K562 (cell line): ENCODE measurements around the gene DLX3. TPM values are rescaled to one million over a fixed set of nuclear protein-coding genes. Genes with fewer than 3 reads are reported as not detected.

Experiments used
- ATAC-seq: fragments of 200-7000 bp; cut with Tn5 transposase; 3 replicates; pipeline ENCODE4 v1.9.1; 2020; ENCODE audit warnings: moderate library complexity
- BruUV-seq: library from RNA; stranded (reverse); fragments of 400-500 nt; replicated peaks from 2 replicates; lab custom pipeline; 2021; lab: Mats Ljungman, UMichigan
- CTCF ChIA-PET: fragments of 300-600 bp; formaldehyde crosslinking; extraction: SDS; loops from one replicate; lab custom pipeline; 2021; ENCODE audit warnings: low intra/inter-chr PET ratio; lab: Yijun Ruan, JAX
- POLR2A ChIA-PET: fragments of 300-600, 350-650 bp; sonication (Branson Sonifier 250); formaldehyde crosslinking; extraction: SDS; loops from one replicate; lab custom pipeline; 2021; ENCODE audit warnings: antibody characterized with exemption, inconsistent platforms; lab: Yijun Ruan, JAX
- DNase-seq, 4 experiments: peaks; one replicate each; pipeline versions ENCODE4 v3.0.0 to v3.0.0-alpha.2; 2011 to 2018; ENCODE audit warnings: low spot score in 3 of 4, mixed read lengths in 3 of 4; ENCODE audit errors: extremely low read depth in 1 of 4
- FAIRE-seq: peaks from 2 replicates; lab custom pipeline; 2011; peaks lifted over from hg19 to GRCh38; lab: Jason Lieb, UNC
- H2AFZ ChIP-seq: 2 replicates; pipeline ENCODE4 v1.6.0; 2011; ENCODE audit warnings: low read depth, low read length, control low read depth, inconsistent platforms
- H3K27ac ChIP-seq: fragments of 200-600 bp; 3 replicates; pipeline ENCODE4 v1.8.0; 2011; ENCODE audit warnings: low read depth, mild to moderate bottlenecking, control low read depth, inconsistent platforms, low read length, moderate library complexity, mixed read lengths; ENCODE audit errors: extremely low read depth
- H3K27me3 ChIP-seq, 2 experiments: fragments of 300-600 bp in 1 of 2; 2 replicates in 1 of 2; 3 replicates in 1 of 2; pipeline versions ENCODE4 v1.6.0 to v1.8.0; 2011; ENCODE audit warnings: inconsistent platforms in 2 of 2, low read length in 2 of 2, mild to moderate bottlenecking in 1 of 2, mixed read lengths in 1 of 2, moderate library complexity in 1 of 2; ENCODE audit not compliant: control insufficient read depth in 2 of 2, insufficient read depth in 2 of 2
- H3K36me3 ChIP-seq: fragments of 300-600 bp; 3 replicates; pipeline ENCODE4 v1.8.0; 2011; ENCODE audit warnings: mild to moderate bottlenecking, low read length, inconsistent platforms; ENCODE audit not compliant: control insufficient read depth, insufficient read depth
- H3K4me1 ChIP-seq, 2 experiments: fragments of 200-600 bp in 1 of 2; replicated peaks in 1 of 2; 2 replicates in 1 of 2; 3 replicates in 1 of 2; pipeline versions ENCODE4 v1.5.1 to v1.8.0; 2011; ENCODE audit warnings: inconsistent platforms in 2 of 2, low read length in 2 of 2, mild to moderate bottlenecking in 1 of 2, mixed read lengths in 1 of 2, moderate library complexity in 1 of 2; ENCODE audit not compliant: control insufficient read depth in 2 of 2, insufficient read depth in 2 of 2
- H3K4me2 ChIP-seq: 2 replicates; pipeline ENCODE4 v1.6.1; 2011; ENCODE audit warnings: low read length, control low read depth, inconsistent platforms, mixed read lengths; ENCODE audit not compliant: insufficient read depth
- H3K4me3 ChIP-seq: fragments of 200-600 bp; sonication (generic), shearing (Covaris generic); 2 replicates; pipeline ENCODE4 v1.5.1; 2016; ENCODE audit warnings: control low read depth, inconsistent platforms
- H3K79me2 ChIP-seq: fragments of 200-600 bp; 3 replicates; pipeline ENCODE4 v1.8.0; 2011; ENCODE audit warnings: low read length, inconsistent platforms; ENCODE audit not compliant: control insufficient read depth, insufficient read depth
- H3K9ac ChIP-seq, 2 experiments: 2 replicates each; pipeline versions ENCODE4 v1.6.0 to v1.6.1; 2011; ENCODE audit warnings: low read depth in 2 of 2, low read length in 2 of 2, control low read depth in 1 of 2, inconsistent platforms in 1 of 2, mild to moderate bottlenecking in 1 of 2, mixed read lengths in 1 of 2; ENCODE audit not compliant: insufficient read depth in 1 of 2
- H3K9me1 ChIP-seq: one replicate; pipeline ENCODE4 v1.6.0; 2011; ENCODE audit warnings: inconsistent platforms, mild to moderate bottlenecking, low read length, moderate library complexity; ENCODE audit not compliant: control insufficient read depth, insufficient read depth
- H3K9me3 ChIP-seq: replicated peaks from 2 replicates; pipeline ENCODE4 v1.5.1; 2011; ENCODE audit warnings: low read depth, low read length, inconsistent platforms; ENCODE audit not compliant: control insufficient read depth, insufficient read depth
- H4K20me1 ChIP-seq: replicated peaks from 2 replicates; pipeline ENCODE4 v1.6.1; 2011; ENCODE audit warnings: low read length, inconsistent platforms, mixed read lengths; ENCODE audit not compliant: control insufficient read depth, insufficient read depth
- GATA2 ChIP-seq: sonication (generic); formaldehyde crosslinking; IDR thresholded peaks from 2 replicates; pipeline ENCODE4 v1.4.0; 2020; ENCODE audit warnings: mild to moderate bottlenecking, missing genetic modification reagents
- HOXB6 ChIP-seq: fragments of 250-450 bp; sonication (Bioruptor Pico); IDR thresholded peaks from 2 replicates; pipeline ENCODE4 v1.5.1; 2022; ENCODE audit warnings: mild to moderate bottlenecking, borderline replicate concordance
- KDM4B ChIP-seq, 2 experiments: fragments of 450-650 bp in 1 of 2; sonication (generic) in 1 of 2; IDR thresholded peaks; 2 replicates each; pipeline ENCODE4 v1.6.1; 2016 to 2017; ENCODE audit warnings: borderline replicate concordance in 2 of 2, antibody characterized with exemption in 1 of 2, low read depth in 1 of 2, mild to moderate bottlenecking in 1 of 2
- NCOA4 ChIP-seq: fragments of 450-650 bp; IDR thresholded peaks from 2 replicates; pipeline ENCODE4 v1.6.1; 2018; ENCODE audit warnings: mild to moderate bottlenecking; ENCODE audit not compliant: partially characterized antibody
- SMARCE1 ChIP-seq: fragments of 450-650 bp; IDR thresholded peaks from 2 replicates; pipeline ENCODE4 v1.7.1; 2016; ENCODE audit warnings: mild to moderate bottlenecking
- TRIM28 ChIP-seq: fragments of 450-650 bp; IDR thresholded peaks from 2 replicates; pipeline ENCODE4 v1.6.1; 2017
- TSHZ1 ChIP-seq: fragments of 250-450 bp; sonication (Bioruptor Pico); IDR thresholded peaks from 2 replicates; pipeline ENCODE4 v1.4.0; 2020; ENCODE audit warnings: mild to moderate bottlenecking, moderate library complexity
- WGBS: fragments of 100-300 bp; shearing (Covaris generic); methylation state at CpG from one replicate; pipeline ENCODE4 v1.1.6; 2016; ENCODE audit warnings: low coverage, mixed read lengths; ENCODE audit not compliant: insufficient coverage; ENCODE audit errors: missing lambda C conversion rate; 5-methylcytosine and 5-hydroxymethylcytosine counted together
- in situ Hi-C: fragments of 300-500 bp; cut with MboI; formaldehyde crosslinking; loops from 4 replicates; pipeline ENCODE4 v1.15.0; 2018; ENCODE audit warnings: inconsistent platforms, mixed read lengths
- intact Hi-C: fragments of 100-400 bp; cut with micrococcal nuclease; formaldehyde crosslinking; loops from 2 replicates; pipeline ENCODE4 v1.14.2; 2022
- polyA plus RNA-seq, 8 experiments: library from polyadenylated mRNA; depleted of rRNA in 4 of 8; stranded (reverse) in 5 of 8; unstranded in 3 of 8; fragments of >200 nt; fragmentation: Nextera tagmentation in 2 of 8; fragmentation: Illumina TruSeq in 1 of 8; extraction: Ambion mirVana in 2 of 8; extraction: Trizol in 1 of 8; gene quantifications; 2 replicates each; pipeline versions ENCODE4 v1.2.1 to v1.2.3, GENCODE V29; 2011 to 2014; ENCODE audit warnings: inconsistent platforms in 1 of 8, missing spikeins in 1 of 8
- total RNA-seq, 7 experiments: library from RNA; depleted of rRNA in 6 of 7; stranded (reverse); fragments of >200 nt in 6 of 7; fragmentation: Illumina TruSeq in 2 of 7; extraction: Trizol in 2 of 7; gene quantifications; 2 replicates each; pipeline versions ENCODE4 v1.2.1 to v1.2.3, GENCODE V29; 2011 to 2021; ENCODE audit warnings: low replicate concordance in 1 of 7

DLX3 gene
- total and polyA plus RNA-seq, 9 of the 15 experiments (the other 6 are each of a cell fraction or from before 2014, with no cell fraction given) = not detected

- 0% methylated on average over 4 of the region's 4 CpGs for WGBS
Measured at GRCh38 chr17:49976828-49977202, 18.2 kb downstream of the DLX3 start.

More at GRCh38 chr17:49976828-49977202, 18.2 kb downstream of the DLX3 start:
- Histone ChIP-seq H3K9me1 (peaks cover 2% of the 10 kb centered on the region), H3K36me3 (no peaks in the 10 kb centered on the region), H3K9ac (no peak overlapping the region), H3K4me2 (no peak overlapping the region), H3K9me3 (no peaks in the 10 kb centered on the region), H3K4me3 (no peak overlapping the region), H3K27ac (no peak overlapping the region), H3K4me1 (peaks cover 0 to 14% of the 10 kb centered on the region in 2 experiments; a peak in 3 of 5 replicates), H4K20me1 (no peaks in the 10 kb centered on the region; the same call in none of the 2 replicates), H3K79me2 (no peaks in the 10 kb centered on the region), H3K27me3 (peaks cover 17 to 41% of the 10 kb centered on the region in 2 experiments), H2AFZ (no peak overlapping the region)
- no TSS peak for BruUV-seq
- intact Hi-C loops = no loop called here
- DNase-seq (no peak), FAIRE-seq (no peak), ATAC-seq (no peak)
- TF ChIP-seq NCOA4 = no peak
- TF ChIP-seq KDM4B (IDR thresholded peaks at IDR 0.05; ENCODE audit: borderline replicate concordance in 2 of 2, low read depth in 1 of 2) = no peak
- no peak for TF ChIP-seq TRIM28
- TF ChIP-seq SMARCE1 = no peak
- no peak for TF ChIP-seq TSHZ1 (CRISPR knock-in tag)
- TF ChIP-seq GATA2 (CRISPR knock-in tag) = no peak
- TF ChIP-seq HOXB6 (CRISPR knock-in tag) = no peak
- in situ Hi-C loops = no loop called here
- CTCF ChIA-PET = interaction anchor here (0.7 kb wide), 1 partner anchor 14 kb away, joined by 3 read pairs; no protein-coding TSS in a partner anchor
- POLR2A ChIA-PET = interaction anchor here (0.6 to 1.5 kb wide), 2 partner anchors 9 to 249 kb away, joined by 3 to 4 read pairs; no protein-coding TSS in a partner anchor
